GM12892 (cell line): ENCODE measurements around the gene C3orf20.

Experiments used
- POLR2A ChIP-seq: IDR thresholded peaks from 2 replicates; pipeline ENCODE4 v1.6.1; 2011; ENCODE audit warnings: low read depth, low read length, control low read depth
- POLR2AphosphoS5 ChIP-seq: IDR thresholded peaks from 2 replicates; pipeline ENCODE4 v1.6.1; 2011; ENCODE audit warnings: low read depth, low read length, control low read depth
- TAF1 ChIP-seq: IDR thresholded peaks from 2 replicates; pipeline ENCODE4 v1.6.1; 2011; ENCODE audit warnings: low read depth, mild to moderate bottlenecking, control low read depth, low read length, borderline replicate concordance

- TF ChIP-seq POLR2A, result no peak
- TF ChIP-seq POLR2AphosphoS5, result no peak
- no peak for TF ChIP-seq TAF1
Measured at GRCh38 chr3:14798231-14798630, 123.3 kb downstream of the C3orf20 start.
